ENCODE data around the gene STAT2.
A peak's percentile ranks its signal among the peaks of the same experiment; 100 is the strongest.
"Not testable (repeated sequence)": the region's sequence is repeated elsewhere in the genome, so short reads cannot be mapped to it uniquely, and the experiment has no call there.

The STAT2 gene

DNA sequence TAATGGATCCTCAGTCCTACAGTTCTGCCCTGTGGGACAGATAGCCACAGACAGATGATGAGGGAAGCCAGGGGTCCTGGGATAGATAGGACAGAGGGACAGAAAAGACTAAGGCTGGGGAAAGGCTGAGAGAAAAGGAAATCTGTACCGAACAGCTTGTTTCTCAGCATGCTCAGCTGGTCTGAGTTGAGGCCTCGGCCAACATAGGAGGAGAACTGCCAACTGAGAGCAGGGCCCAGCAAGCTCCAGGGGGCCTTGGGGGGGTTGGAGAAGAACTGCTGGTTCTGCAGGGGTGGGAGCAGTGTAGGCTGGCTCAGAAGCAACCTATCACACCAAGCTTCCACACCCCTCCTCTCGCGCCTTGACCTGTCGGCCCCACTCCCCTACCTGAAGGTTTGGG, 11.1 kb downstream of the STAT2 start:
- no peak overlapping the region for H3K4me3 ChIP-seq (ENCODE audit: low read length)
- DNase-seq = no peak
- H3K9me2 ChIP-seq (replicated peaks; ENCODE audit: insufficient read depth, low read length) = no peaks in the 10 kb centered on the region
- H3K9ac ChIP-seq (ENCODE audit: low read length) = no peak overlapping the region
- no peak overlapping the region for H3K27ac ChIP-seq (ENCODE audit: low read length)
- H3K4me2 ChIP-seq (ENCODE audit: low read depth, low read length) = no peak overlapping the region
- peaks cover 6% of the 10 kb centered on the region; the same call in 1 of the 2 replicates for H3K79me2 ChIP-seq (ENCODE audit: low read length)
- TF ChIP-seq, protein P1, sequence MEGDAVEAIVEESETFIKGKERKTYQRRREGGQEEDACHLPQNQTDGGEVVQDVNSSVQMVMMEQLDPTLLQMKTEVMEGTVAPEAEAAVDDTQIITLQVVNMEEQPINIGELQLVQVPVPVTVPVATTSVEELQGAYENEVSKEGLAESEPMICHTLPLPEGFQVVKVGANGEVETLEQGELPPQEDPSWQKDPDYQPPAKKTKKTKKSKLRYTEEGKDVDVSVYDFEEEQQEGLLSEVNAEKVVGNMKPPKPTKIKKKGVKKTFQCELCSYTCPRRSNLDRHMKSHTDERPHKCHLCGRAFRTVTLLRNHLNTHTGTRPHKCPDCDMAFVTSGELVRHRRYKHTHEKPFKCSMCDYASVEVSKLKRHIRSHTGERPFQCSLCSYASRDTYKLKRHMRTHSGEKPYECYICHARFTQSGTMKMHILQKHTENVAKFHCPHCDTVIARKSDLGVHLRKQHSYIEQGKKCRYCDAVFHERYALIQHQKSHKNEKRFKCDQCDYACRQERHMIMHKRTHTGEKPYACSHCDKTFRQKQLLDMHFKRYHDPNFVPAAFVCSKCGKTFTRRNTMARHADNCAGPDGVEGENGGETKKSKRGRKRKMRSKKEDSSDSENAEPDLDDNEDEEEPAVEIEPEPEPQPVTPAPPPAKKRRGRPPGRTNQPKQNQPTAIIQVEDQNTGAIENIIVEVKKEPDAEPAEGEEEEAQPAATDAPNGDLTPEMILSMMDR (IDR thresholded peaks at IDR 0.05; ENCODE audit: low read length) = no peak
- TF ChIP-seq EZH2phosphoT487 (IDR thresholded peaks at IDR 0.05; ENCODE audit: low read length) (no peak), EZH2 (optimal IDR thresholded peaks at IDR 0.05; ENCODE audit: low read depth, low read length) (no peak)
- peaks cover 21% of the 10 kb centered on the region for H3K36me3 ChIP-seq (replicated peaks; ENCODE audit: insufficient read depth, low read length)
- H2AFZ ChIP-seq (ENCODE audit: low read length) = no peak overlapping the region
- H3K27me3 ChIP-seq (replicated peaks; ENCODE audit: insufficient read depth, low read length) = no peaks in the 10 kb centered on the region
- no peaks in the 10 kb centered on the region for H3K9me3 ChIP-seq (replicated peaks; ENCODE audit: insufficient read depth, low read length)
- H3F3A ChIP-seq (ENCODE audit: insufficient read depth, low read length) = no peaks in the 10 kb centered on the region
- no peaks in the 10 kb centered on the region for H4K20me1 ChIP-seq (ENCODE audit: insufficient read depth, low read length)
- H3K4me1 ChIP-seq (ENCODE audit: low read length) = no peaks in the 10 kb centered on the region

DNA sequence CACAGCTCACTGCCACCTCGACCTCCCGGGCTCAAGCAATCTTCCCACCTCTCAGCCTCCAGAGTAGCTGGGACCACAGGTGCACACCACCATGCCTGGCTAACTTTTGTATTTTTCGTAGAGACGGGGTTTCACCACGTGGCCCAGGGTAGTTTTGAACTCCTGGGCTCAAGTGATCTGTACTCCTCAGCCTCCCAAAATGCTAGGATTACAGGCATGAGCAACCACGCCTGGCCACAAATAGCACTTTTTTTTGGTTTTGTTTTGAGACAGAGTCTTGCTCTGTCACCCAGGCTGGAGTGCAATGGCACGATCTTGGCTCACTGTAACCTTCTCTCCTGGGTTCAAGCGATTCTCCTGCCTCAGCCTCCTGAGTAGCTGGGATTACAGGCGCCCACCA, 12.7 kb downstream of the STAT2 start:
- not testable (repeated sequence) for H3K9me2 ChIP-seq (replicated peaks; ENCODE audit: insufficient read depth, low read length); H3K79me2 ChIP-seq (ENCODE audit: low read length); H3F3A ChIP-seq (ENCODE audit: insufficient read depth, low read length); H3K9me3 ChIP-seq (replicated peaks; ENCODE audit: insufficient read depth, low read length); H4K20me1 ChIP-seq (ENCODE audit: insufficient read depth, low read length); H2AFZ ChIP-seq (ENCODE audit: low read length); H3K9ac ChIP-seq (ENCODE audit: low read length); DNase-seq; H3K27ac ChIP-seq (ENCODE audit: low read length); H3K4me3 ChIP-seq (ENCODE audit: low read length); H3K4me1 ChIP-seq (ENCODE audit: low read length); H3K27me3 ChIP-seq (replicated peaks; ENCODE audit: insufficient read depth, low read length); H3K4me2 ChIP-seq (ENCODE audit: low read depth, low read length)
- peaks cover 17% of the 10 kb centered on the region for H3K36me3 ChIP-seq (replicated peaks; ENCODE audit: insufficient read depth, low read length)

GRCh38 chr12:56346675-56347074, 13.2 kb downstream of the STAT2 start:
- no peaks in the 10 kb centered on the region for H3K9me2 ChIP-seq (replicated peaks; ENCODE audit: insufficient read depth, low read length)
- no peak overlapping the region for H2AFZ ChIP-seq (ENCODE audit: low read length)
- no peak overlapping the region for H3K9ac ChIP-seq (ENCODE audit: low read length)
- no peak overlapping the region for H3K27ac ChIP-seq (ENCODE audit: low read length)
- peaks cover 5% of the 10 kb centered on the region; the same call in 1 of the 2 replicates for H3K79me2 ChIP-seq (ENCODE audit: low read length)
- H3K9me3 ChIP-seq (replicated peaks; ENCODE audit: insufficient read depth, low read length) = no peaks in the 10 kb centered on the region
- H3F3A ChIP-seq (ENCODE audit: insufficient read depth, low read length) = no peaks in the 10 kb centered on the region
- no peaks in the 10 kb centered on the region for H3K4me1 ChIP-seq (ENCODE audit: low read length)
- peaks cover 17% of the 10 kb centered on the region for H3K36me3 ChIP-seq (replicated peaks; ENCODE audit: insufficient read depth, low read length)
- H3K4me2 ChIP-seq (ENCODE audit: low read depth, low read length) = no peak overlapping the region
- no peaks in the 10 kb centered on the region for H3K27me3 ChIP-seq (replicated peaks; ENCODE audit: insufficient read depth, low read length)
- TF ChIP-seq EZH2 (optimal IDR thresholded peaks at IDR 0.05; ENCODE audit: low read depth, low read length) (no peak), EZH2phosphoT487 (IDR thresholded peaks at IDR 0.05; ENCODE audit: low read length) (no peak)
- TF ChIP-seq, protein P1 (IDR thresholded peaks at IDR 0.05; ENCODE audit: low read length) = peak; percentile 18
- no peak overlapping the region for H3K4me3 ChIP-seq (ENCODE audit: low read length)
- no peaks in the 10 kb centered on the region for H4K20me1 ChIP-seq (ENCODE audit: insufficient read depth, low read length)
- DNase-seq = no peak

GRCh38 chr12:56342290-56342689, 17.6 kb downstream of the STAT2 start:
- not testable (repeated sequence) for H3K9ac ChIP-seq (ENCODE audit: low read length); H3K4me3 ChIP-seq (ENCODE audit: low read length); H3K9me3 ChIP-seq (replicated peaks; ENCODE audit: insufficient read depth, low read length); H3K27ac ChIP-seq (ENCODE audit: low read length); H4K20me1 ChIP-seq (ENCODE audit: insufficient read depth, low read length); DNase-seq; H3K4me2 ChIP-seq (ENCODE audit: low read depth, low read length); H3K27me3 ChIP-seq (replicated peaks; ENCODE audit: insufficient read depth, low read length); H3K9me2 ChIP-seq (replicated peaks; ENCODE audit: insufficient read depth, low read length); H2AFZ ChIP-seq (ENCODE audit: low read length); H3K36me3 ChIP-seq (replicated peaks; ENCODE audit: insufficient read depth, low read length)
- Histone ChIP-seq H3F3A (ENCODE audit: insufficient read depth, low read length) (peaks cover 30% of the 10 kb centered on the region), H3K4me1 (ENCODE audit: low read length) (peaks cover 28% of the 10 kb centered on the region), H3K79me2 (ENCODE audit: low read length) (peaks cover 19% of the 10 kb centered on the region)
